Spleen (tissue), 11 donors: Measurements from ENCODE around the gene TMEM121B. TPM values are rescaled to one million over a fixed set of nuclear protein-coding genes. Genes with fewer than 3 reads are reported as not detected.

ENCODE experiments used
- DNase-seq: peaks from one replicate; pipeline ENCODE4 v3.0.0-alpha.2; 2020
- H3K27ac ChIP-seq, 8 donors: fragments of 200-600 bp; sonication (generic) in 7 of 8; 1 replicate in 4 of 8; 2 replicates in 4 of 8; pipeline versions ENCODE4 v1.5.0 to v1.8.0; 2016 to 2021; ENCODE audit warnings: inconsistent platforms in 4 of 8, mild to moderate bottlenecking in 4 of 8, moderate library complexity in 1 of 8
- H3K27me3 ChIP-seq, 7 donors: fragments of 200-600 bp; sonication (generic) in 6 of 7; replicated peaks in 1 of 7; 1 replicate in 4 of 7; 2 replicates in 3 of 7; pipeline versions ENCODE4 v1.5.0 to v1.8.0; 2016 to 2021; ENCODE audit warnings: inconsistent platforms in 3 of 7, mild to moderate bottlenecking in 1 of 7
- H3K36me3 ChIP-seq, 6 donors: fragments of 200-600 bp; sonication (generic) in 5 of 6; 1 replicate in 4 of 6; 2 replicates in 2 of 6; pipeline versions ENCODE4 v1.5.0 to v1.8.0; 2016 to 2021; ENCODE audit warnings: inconsistent platforms in 2 of 6
- H3K4me1 ChIP-seq, 6 donors: fragments of 200-600 bp; sonication (generic) in 5 of 6; 1 replicate in 3 of 6; 2 replicates in 3 of 6; pipeline versions ENCODE4 v1.5.0 to v1.8.0; 2016 to 2021; ENCODE audit warnings: inconsistent platforms in 3 of 6
- H3K4me3 ChIP-seq, 8 donors: fragments of 200-600 bp; sonication (generic) in 7 of 8; 1 replicate in 4 of 8; 2 replicates in 4 of 8; pipeline versions ENCODE4 v1.5.0 to v1.8.0; 2016 to 2021; ENCODE audit warnings: inconsistent platforms in 4 of 8, mild to moderate bottlenecking in 4 of 8, moderate library complexity in 2 of 8
- H3K9me3 ChIP-seq, 8 donors: fragments of 200-600 bp; sonication (generic) in 7 of 8; 1 replicate in 4 of 8; 2 replicates in 4 of 8; pipeline versions ENCODE4 v1.5.0 to v1.8.0; 2016 to 2021; ENCODE audit warnings: inconsistent platforms in 4 of 8
- CTCF ChIP-seq, 11 experiments: fragments of 200-600 bp in 7 of 11; fragments of 450-650 bp in 4 of 11; sonication (generic) in 4 of 11; IDR thresholded peaks in 8 of 11; conservative IDR thresholded peaks in 3 of 11; 1 replicate in 7 of 11; 2 replicates in 4 of 11; pipeline versions ENCODE4 v1.4.0 to v1.8.0; 2016 to 2021; ENCODE audit warnings: antibody characterized with exemption in 11 of 11, inconsistent platforms in 4 of 11, mild to moderate bottlenecking in 1 of 11
- POLR2A ChIP-seq, 3 donors: fragments of 450-650 bp; IDR thresholded peaks; one replicate each; pipeline ENCODE4 v1.5.1; 2017; ENCODE audit warnings: antibody characterized with exemption in 3 of 3, mild to moderate bottlenecking in 1 of 3
- POLR2AphosphoS5 ChIP-seq, 3 donors: sonication (generic); formaldehyde crosslinking; IDR thresholded peaks; one replicate each; pipeline ENCODE4 v1.5.1; 2017; ENCODE audit warnings: antibody characterized with exemption in 3 of 3
- WGBS, 5 donors: extraction: QIAGEN DNeasy Blood & Tissue Kit in 3 of 5; methylation state at CpG; one replicate each; pipeline versions ENCODE4 v1.1.5 to v1.1.7; 2013 to 2018; 5-methylcytosine and 5-hydroxymethylcytosine counted together
- intact Hi-C: fragments of 100-400 bp; cut with DNase I; formaldehyde crosslinking; loops from one replicate; pipeline ENCODE4 v1.15.0; 2023; ENCODE audit warnings: low total_unique reads
- polyA plus RNA-seq, 3 donors: library from polyadenylated mRNA; stranded (reverse); fragments of 200-250 nt; gene quantifications; one replicate each; pipeline ENCODE4 v1.2.1, GENCODE V29; 2013
- total RNA-seq, 7 donors: library from RNA; depleted of rRNA in 3 of 7; stranded (reverse); fragments of >200 nt in 3 of 7; fragmentation: NEBNext Ultra II Directional in 4 of 7; extraction: Animal tissue kit (Norgen Biotek cat#: 25700) in 4 of 7; gene quantifications; one replicate each; pipeline versions ENCODE4 v1.1.0 to v1.2.1, GENCODE V29; 2016 to 2021
- donor health status: healthy with polysubstance abuse.
- donor health status: DM: no; HTN: no; CAD: no; lungs with moderate emphysema.
- donor health status: DM: no; HTN: no; CAD: no.
- donor health status: Bipolar disorder and iron deficiency.
- donor health status: healthy.
- donor health status: DM: no; HTN: no; CAD: no.
- donor health status: DM: yes; HTN: yes; CAD: no.

TMEM121B gene
- total and polyA plus RNA-seq, 10 donors: 0.03 to 3.6 (median 0.79) TPM

DNA sequence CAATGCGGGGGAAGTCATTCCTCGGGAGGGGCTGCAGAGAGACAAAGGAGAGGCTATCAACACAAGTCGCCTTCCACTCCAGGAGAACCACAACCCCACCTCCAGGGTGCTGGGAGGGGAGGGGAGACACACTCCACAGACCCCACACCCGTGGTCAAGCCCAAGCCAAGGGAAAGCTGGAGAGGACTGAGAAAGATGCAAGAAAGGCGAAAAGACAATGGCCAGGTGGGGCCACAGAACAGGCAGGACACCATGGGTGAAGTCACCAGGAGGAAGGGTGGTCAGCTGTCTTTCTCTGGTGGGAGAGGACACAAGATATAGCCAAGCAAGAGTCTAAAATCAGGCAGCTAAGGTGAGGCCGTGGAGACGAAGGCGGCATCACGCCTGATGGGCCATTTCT is 21.9 kb upstream of the TMEM121B start:
- Histone ChIP-seq H3K9me3 (no peaks in the 10 kb centered on the region), H3K4me1 (peaks cover 0 to 9% (median 0%) of the 10 kb centered on the region in 6 donors), H3K4me3 (no peak overlapping the region), H3K27me3 (no peaks in the 10 kb centered on the region), H3K27ac (no peak overlapping the region), H3K36me3 (peaks cover 3 to 89% (median 61%) of the 10 kb centered on the region in 6 donors)
- peak; percentile 54 for DNase-seq
- intact Hi-C loops: no loop called here
- 92 to 93% (median 93%) methylated on average over 8 to 9 of the region's 9 CpGs for WGBS, 5 donors
- TF ChIP-seq POLR2A (IDR thresholded peaks at IDR 0.05) (no peak), POLR2AphosphoS5 (IDR thresholded peaks at IDR 0.05) (no peak), CTCF (IDR thresholded peaks at IDR 0.05 in 8 of 11, conservative IDR thresholded peaks at IDR 0.05 in 3 of 11) (no peak)

DNA sequence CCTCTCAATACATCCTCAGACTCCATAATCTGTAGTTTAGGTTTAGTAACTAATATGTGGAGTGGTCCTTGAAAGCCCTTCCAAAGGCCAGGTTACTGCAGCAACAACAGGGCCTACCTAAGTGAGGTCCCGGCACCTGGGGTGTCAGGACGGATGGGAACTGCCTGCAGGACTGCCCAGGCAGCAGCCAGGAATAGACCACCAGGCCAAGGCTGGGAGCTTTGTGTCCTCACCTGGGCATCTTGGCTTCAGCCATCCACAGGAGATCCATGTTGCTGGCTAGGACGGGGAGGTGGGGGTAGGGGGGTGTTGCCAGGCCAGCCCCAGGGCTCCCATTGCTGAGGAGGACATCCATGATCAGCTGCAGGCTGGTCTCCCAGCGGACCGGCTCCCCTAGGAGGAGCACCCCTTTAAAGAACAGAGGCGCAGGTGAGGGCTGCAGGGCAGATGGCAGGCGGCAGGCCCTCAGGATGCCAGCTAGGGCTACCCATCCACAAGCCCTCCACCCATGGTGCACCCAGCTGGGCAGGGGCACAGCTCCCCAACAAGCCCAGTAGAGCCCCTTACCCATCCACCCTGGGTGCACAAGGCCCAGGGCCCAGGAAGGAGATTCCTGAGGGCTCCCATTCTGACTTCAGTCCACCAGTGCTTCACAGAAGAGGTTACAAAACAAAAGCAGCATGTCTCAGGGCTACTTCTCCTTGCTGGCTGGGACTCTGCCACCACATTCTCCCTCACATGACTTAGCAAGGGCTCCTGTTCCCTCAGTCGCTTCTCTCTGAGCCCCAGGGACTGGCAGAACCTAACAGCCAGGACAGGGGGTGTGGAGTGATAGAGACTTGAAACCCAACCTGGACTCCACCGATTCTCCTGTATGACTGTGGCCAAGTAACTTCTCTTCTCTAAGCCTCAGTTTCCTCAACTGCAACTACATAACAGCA is 19.9 kb upstream of the TMEM121B start:
- Histone ChIP-seq H3K4me3 (no peak overlapping the region), H3K36me3 (peaks cover 3 to 96% (median 72%) of the 10 kb centered on the region in 6 donors), H3K9me3 (no peaks in the 10 kb centered on the region), H3K27ac (peak overlapping the region in 1 of 8 donors; percentile 17), H3K27me3 (no peaks in the 10 kb centered on the region), H3K4me1 (peaks cover 0 to 9% (median 0%) of the 10 kb centered on the region in 6 donors)
- peak; percentile 56 for DNase-seq
- no peak for TF ChIP-seq CTCF (IDR thresholded peaks at IDR 0.05 in 8 of 11, conservative IDR thresholded peaks at IDR 0.05 in 3 of 11)
- no peak for TF ChIP-seq POLR2A (IDR thresholded peaks at IDR 0.05)
- no peak for TF ChIP-seq POLR2AphosphoS5 (IDR thresholded peaks at IDR 0.05)
- intact Hi-C loops: no loop called here
- WGBS, 5 donors: 85 to 94% (median 90%) methylated on average over 4 to 9 of the region's 9 CpGs

DNA sequence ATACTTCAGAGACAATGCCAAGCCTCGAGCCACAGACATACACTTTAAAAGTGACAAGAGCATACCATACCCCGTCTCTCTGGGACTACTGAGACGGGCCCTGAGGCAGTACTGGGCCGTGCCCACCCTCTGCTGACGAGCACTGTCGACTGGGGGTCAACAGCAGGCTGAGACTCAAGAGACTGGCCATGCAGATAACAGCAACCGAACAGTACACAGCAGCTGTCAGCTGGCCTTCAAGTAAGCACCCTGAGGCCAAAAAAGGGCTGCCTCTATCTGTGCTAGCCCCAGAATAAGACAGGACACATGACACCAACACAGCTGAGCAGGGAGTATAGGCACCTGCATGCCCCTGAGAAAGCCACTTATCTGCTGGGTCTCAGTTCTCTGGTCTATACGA is 18.9 kb upstream of the TMEM121B start:
- Histone ChIP-seq H3K9me3 (no peaks in the 10 kb centered on the region), H3K4me1 (peaks cover 0 to 9% (median 0%) of the 10 kb centered on the region in 6 donors), H3K27me3 (no peaks in the 10 kb centered on the region), H3K27ac (no peak overlapping the region), H3K4me3 (no peak overlapping the region), H3K36me3 (peaks cover 3 to 93% (median 66%) of the 10 kb centered on the region in 6 donors)
- peak; percentile 38 for DNase-seq
- WGBS, 5 donors: 81 to 94% (median 84%) methylated on average over 7 to 8 of the region's 8 CpGs
- no peak for TF ChIP-seq CTCF (IDR thresholded peaks at IDR 0.05 in 8 of 11, conservative IDR thresholded peaks at IDR 0.05 in 3 of 11)
- TF ChIP-seq POLR2A (IDR thresholded peaks at IDR 0.05): no peak
- no peak for TF ChIP-seq POLR2AphosphoS5 (IDR thresholded peaks at IDR 0.05)
- intact Hi-C loops: no loop called here

DNA sequence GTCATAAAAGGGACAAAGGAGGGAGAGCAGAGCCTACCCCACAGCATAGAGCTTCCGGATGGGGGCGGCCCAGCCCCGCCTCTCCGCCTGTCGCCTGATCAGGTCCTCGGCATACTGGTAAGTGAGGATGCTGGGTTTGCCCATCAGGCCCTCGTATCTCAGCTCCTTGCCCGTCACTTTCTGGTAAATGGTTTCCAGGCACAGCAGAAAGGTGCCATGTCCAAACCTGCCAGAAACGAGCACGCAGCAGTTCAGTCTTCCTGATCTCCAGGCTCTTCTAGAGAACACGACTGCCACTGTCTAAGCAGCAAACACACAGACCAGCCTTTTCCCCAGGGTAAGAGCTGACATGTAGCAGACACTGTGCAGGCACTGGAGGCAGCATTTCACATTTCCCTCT is 17.4 kb upstream of the TMEM121B start:
- no peaks in the 10 kb centered on the region for H3K9me3 ChIP-seq
- no peak overlapping the region for H3K27ac ChIP-seq
- peaks cover 3 to 81% (median 51%) of the 10 kb centered on the region in 6 donors for H3K36me3 ChIP-seq
- TF ChIP-seq POLR2A (IDR thresholded peaks at IDR 0.05): no peak
- no peak for TF ChIP-seq CTCF (IDR thresholded peaks at IDR 0.05 in 8 of 11, conservative IDR thresholded peaks at IDR 0.05 in 3 of 11)
- no peak for TF ChIP-seq POLR2AphosphoS5 (IDR thresholded peaks at IDR 0.05)
- no peak overlapping the region for H3K4me3 ChIP-seq
- no peaks in the 10 kb centered on the region for H3K27me3 ChIP-seq
- 95 to 96% (median 95%) methylated on average over 11 of the region's 11 CpGs for WGBS, 5 donors
- DNase-seq: peak; percentile 59
- intact Hi-C loops: no loop called here
- H3K4me1 ChIP-seq: peaks cover 0 to 9% (median 0%) of the 10 kb centered on the region in 6 donors
